ENCODE measurements around the gene CASK. TPM values are rescaled to one million over a fixed set of nuclear protein-coding genes. Genes with fewer than 3 reads are reported as not detected.
A peak's percentile ranks its signal among the peaks of the same experiment; 100 is the strongest.

The CASK gene
- total and polyA plus RNA-seq, 10 donors = 4.7 to 63.7 (median 42.8) TPM

GRCh38 chrX:41688835-41689234, 234.5 kb downstream of the CASK start, which contains the start of gene GPR34:
TSS of gene GPR34 (plus strand) at chrX:41688973. CDS start at chrX:41695634, 6,661 bp downstream.
- no peaks in the 10 kb centered on the region for H3K9me3 ChIP-seq
- H3K27me3 ChIP-seq (replicated peaks in 1 of 7) = no peaks in the 10 kb centered on the region
- intact Hi-C loops (cut with DNase I; ENCODE audit: low total_unique reads) = no loop called here
- TF ChIP-seq POLR2AphosphoS5 (IDR thresholded peaks at IDR 0.05) = peak in 1 of 3 donors; percentile 31
- no peak for TF ChIP-seq POLR2A (IDR thresholded peaks at IDR 0.05)
- no peaks in the 10 kb centered on the region for H3K36me3 ChIP-seq
- H3K4me1 ChIP-seq = peaks cover 0 to 58% (median 17%) of the 10 kb centered on the region in 6 donors
- H3K27ac ChIP-seq = peak within 1 kb of the TSS in 4 of 8 donors; percentile 19 to 52 (median 36)
- 33 to 57% (median 43%) methylated on average over 8 of the region's 8 CpGs for WGBS, 5 donors
- DNase-seq = peak; percentile 70
- peak within 1 kb of the TSS in 2 of 8 donors; percentile 7 to 27 for H3K4me3 ChIP-seq

GRCh38 chrX:41688156-41688555, 235.2 kb downstream of the CASK start:
- DNase-seq = no peak
- H3K4me1 ChIP-seq = peaks cover 0 to 51% (median 15%) of the 10 kb centered on the region in 6 donors
- H3K36me3 ChIP-seq = no peaks in the 10 kb centered on the region
- 29 to 74% (median 48%) methylated on average over 2 of the region's 2 CpGs for WGBS, 5 donors
- TF ChIP-seq POLR2A (IDR thresholded peaks at IDR 0.05) = no peak
- H3K4me3 ChIP-seq = no peak overlapping the region
- H3K27me3 ChIP-seq (replicated peaks in 1 of 7) = no peaks in the 10 kb centered on the region
- peak overlapping the region in 3 of 8 donors; percentile 34 to 52 (median 37) for H3K27ac ChIP-seq
- H3K9me3 ChIP-seq = no peaks in the 10 kb centered on the region
- intact Hi-C loops (cut with DNase I; ENCODE audit: low total_unique reads) = no loop called here

- intact Hi-C loops (cut with DNase I; ENCODE audit: low total_unique reads) = no loop called here
- H3K9me3 ChIP-seq = no peaks in the 10 kb centered on the region
- H3K4me1 ChIP-seq = peaks cover 0 to 38% (median 5%) of the 10 kb centered on the region in 6 donors
- H3K4me3 ChIP-seq = no peak overlapping the region
- H3K27me3 ChIP-seq (replicated peaks in 1 of 7) = no peaks in the 10 kb centered on the region
- DNase-seq = no peak
- WGBS, 5 donors = 28 to 55% (median 50%) methylated on average over 4 of the region's 4 CpGs
- H3K27ac ChIP-seq = peak overlapping the region in 1 of 8 donors; percentile 37
- TF ChIP-seq POLR2A (IDR thresholded peaks at IDR 0.05) (no peak), POLR2AphosphoS5 (IDR thresholded peaks at IDR 0.05) (no peak), CTCF (IDR thresholded peaks at IDR 0.05 in 8 of 11, conservative IDR thresholded peaks at IDR 0.05 in 3 of 11) (no peak)
- no peaks in the 10 kb centered on the region for H3K36me3 ChIP-seq
Observed at GRCh38 chrX:41686788-41687187, 236.6 kb downstream of the CASK start.

- WGBS, 5 donors = 52 to 79% (median 66%) methylated on average over 2 of the region's 2 CpGs
- TF ChIP-seq POLR2AphosphoS5 (IDR thresholded peaks at IDR 0.05) (no peak), POLR2A (IDR thresholded peaks at IDR 0.05) (no peak), CTCF (IDR thresholded peaks at IDR 0.05 in 8 of 11, conservative IDR thresholded peaks at IDR 0.05 in 3 of 11) (no peak)
- no peak for DNase-seq
- intact Hi-C loops (cut with DNase I; ENCODE audit: low total_unique reads) = no loop called here
- no peaks in the 10 kb centered on the region for H3K9me3 ChIP-seq
- H3K4me3 ChIP-seq = no peak overlapping the region
- peaks cover 0 to 37% (median 4%) of the 10 kb centered on the region in 6 donors for H3K4me1 ChIP-seq
- H3K36me3 ChIP-seq = no peaks in the 10 kb centered on the region
- H3K27ac ChIP-seq = no peak overlapping the region
- H3K27me3 ChIP-seq (replicated peaks in 1 of 7) = no peaks in the 10 kb centered on the region
Observed at GRCh38 chrX:41684940-41685339, 238.4 kb downstream of the CASK start.

- no peak overlapping the region for H3K27ac ChIP-seq
- H3K27me3 ChIP-seq (replicated peaks in 1 of 7) = peaks cover 0 to under 1% (median 0%) of the 10 kb centered on the region in 7 donors
- no peak overlapping the region for H3K4me3 ChIP-seq
- WGBS, 5 donors = 53 to 83% (median 67%) methylated on average over 3 of the region's 3 CpGs
- H3K4me1 ChIP-seq = peaks cover 0 to 36% (median 4%) of the 10 kb centered on the region in 6 donors
- no peak for DNase-seq
- TF ChIP-seq POLR2A (IDR thresholded peaks at IDR 0.05) (no peak), CTCF (IDR thresholded peaks at IDR 0.05 in 8 of 11, conservative IDR thresholded peaks at IDR 0.05 in 3 of 11) (no peak), POLR2AphosphoS5 (IDR thresholded peaks at IDR 0.05) (no peak)
- no peaks in the 10 kb centered on the region for H3K9me3 ChIP-seq
- intact Hi-C loops (cut with DNase I; ENCODE audit: low total_unique reads) = no loop called here
- H3K36me3 ChIP-seq = no peaks in the 10 kb centered on the region
Observed at GRCh38 chrX:41684138-41684537, 239.2 kb downstream of the CASK start.
